ENCODE measurements around the gene TMIGD3. TPM values are rescaled to one million over a fixed set of nuclear protein-coding genes. Genes with fewer than 3 reads are reported as not detected.

Gene TMIGD3
- total RNA-seq, 1 experiment from 2014 or later, result not detected

GRCh38 chr1:111505641-111506119, 2.2 kb upstream of the TMIGD3 start:
- BruUV-seq (replicated peaks), result no TSS peak
- in situ Hi-C loops (cut with HindIII; ENCODE audit: low pct_unique_long_range_greater_than_20kb, low sequenced_read_pairs), result no loop called here
- no peak for TF ChIP-seq TCF7L2 (IDR thresholded peaks at IDR 0.05; ENCODE audit: low read depth, low read length)
- TF ChIP-seq REST (IDR thresholded peaks at IDR 0.05; ENCODE audit: insufficient read depth in 1 of 2, low read depth in 2 of 2, low read length in 1 of 2), result no peak
- no peak for TF ChIP-seq SIN3A (IDR thresholded peaks at IDR 0.05; ENCODE audit: borderline replicate concordance, insufficient read depth, low read depth, low read length)
- TF ChIP-seq POLR2AphosphoS5 (IDR thresholded peaks at IDR 0.05; ENCODE audit: low read depth, low read length), result no peak
- TF ChIP-seq CTCF (IDR thresholded peaks at IDR 0.05), result no peak
- ChIA-PET CTCF (no interaction called here), POLR2A (no interaction called here)
- Histone ChIP-seq H3K36me3 (ENCODE audit: control insufficient read depth, insufficient read depth, low read length) (no peaks in the 10 kb centered on the region), H3K4me1 (ENCODE audit: control insufficient read depth, insufficient read depth, low read length) (peaks cover 4% of the 10 kb centered on the region; the same call in 1 of the 2 replicates), H3K9me3 (ENCODE audit: control insufficient read depth, insufficient read depth, low read depth, low read length) (no peaks in the 10 kb centered on the region), H3K27ac (ENCODE audit: low read length) (no peak overlapping the region), H3K4me3 (ENCODE audit: low read depth in 2 of 2, low read length in 2 of 2) (no peak overlapping the region), H3K27me3 (ENCODE audit: control insufficient read depth, insufficient read depth, low read length) (no peaks in the 10 kb centered on the region)
- intact Hi-C loops (cut with micrococcal nuclease; ENCODE audit: unreplicated experiment), result loop anchor here (10.0 kb wide), 1 partner anchor 249 kb away; the partner anchor contains the start of gene DDX20
- ATAC-seq, result no peak
- DNase-seq (ENCODE audit: low read depth, low spot score), result no peak

- no TSS peak for BruUV-seq (replicated peaks)
- ChIA-PET POLR2A (no interaction called here), CTCF (no interaction called here)
- H3K4me1 ChIP-seq (ENCODE audit: control insufficient read depth, insufficient read depth, low read length), result peaks cover 4% of the 10 kb centered on the region; the same call in 1 of the 2 replicates
- intact Hi-C loops (cut with micrococcal nuclease; ENCODE audit: unreplicated experiment), result loop anchor here (10.0 kb wide), 1 partner anchor 251 kb away; the partner anchor contains the start of gene DDX20
- no peak overlapping the region for H3K27ac ChIP-seq (ENCODE audit: low read length)
- TF ChIP-seq CTCF (IDR thresholded peaks at IDR 0.05) (no peak), POLR2AphosphoS5 (IDR thresholded peaks at IDR 0.05; ENCODE audit: low read depth, low read length) (no peak), TCF7L2 (IDR thresholded peaks at IDR 0.05; ENCODE audit: low read depth, low read length) (no peak), SIN3A (IDR thresholded peaks at IDR 0.05; ENCODE audit: borderline replicate concordance, insufficient read depth, low read depth, low read length) (no peak), REST (IDR thresholded peaks at IDR 0.05; ENCODE audit: insufficient read depth in 1 of 2, low read depth in 2 of 2, low read length in 1 of 2) (no peak)
- DNase-seq (ENCODE audit: low read depth, low spot score), result no peak
- in situ Hi-C loops (cut with HindIII; ENCODE audit: low pct_unique_long_range_greater_than_20kb, low sequenced_read_pairs), result no loop called here
- no peak overlapping the region for H3K4me3 ChIP-seq (ENCODE audit: low read depth in 2 of 2, low read length in 2 of 2)
- no peak for ATAC-seq
- H3K36me3 ChIP-seq (ENCODE audit: control insufficient read depth, insufficient read depth, low read length), result no peaks in the 10 kb centered on the region
- no peaks in the 10 kb centered on the region for H3K9me3 ChIP-seq (ENCODE audit: control insufficient read depth, insufficient read depth, low read depth, low read length)
- no peaks in the 10 kb centered on the region for H3K27me3 ChIP-seq (ENCODE audit: control insufficient read depth, insufficient read depth, low read length)
Measured at GRCh38 chr1:111504097-111504496, 664 bp upstream of the TMIGD3 start.
